Measurements from ENCODE around the gene ALDH16A1. TPM values are rescaled to one million over a fixed set of nuclear protein-coding genes. Genes with fewer than 3 reads are reported as not detected.

The ALDH16A1 gene
- total and polyA plus RNA-seq, 10 of the 15 experiments (the other 5 are each of a cell fraction or from before 2014, with no cell fraction given): 1.7 to 49.3 (median 18.1) TPM

- TF ChIP-seq ZNF687 (IDR thresholded peaks at IDR 0.05) (no peak), SIN3A (IDR thresholded peaks at IDR 0.05; ENCODE audit: low read depth, low read length) (peak; percentile 31; the same call in 1 of the 2 replicates), ZNF24 (IDR thresholded peaks at IDR 0.05) (no peak), FOXK2 (IDR thresholded peaks at IDR 0.05) (no peak), IRF4 (IDR thresholded peaks at IDR 0.05; ENCODE audit: low read depth, low read length) (no peak), CHD1 (IDR thresholded peaks at IDR 0.05; ENCODE audit: low read depth, low read length) (no peak), BCL11A (IDR thresholded peaks at IDR 0.05; ENCODE audit: low read depth, low read length) (no peak), RELA (IDR thresholded peaks at IDR 0.05; ENCODE audit: borderline replicate concordance, partially characterized antibody) (no peak), ZBTB11 (CRISPR knock-in tag; IDR thresholded peaks at IDR 0.05) (no peak), NR2C1 (IDR thresholded peaks at IDR 0.05) (no peak), DPF2 (IDR thresholded peaks at IDR 0.05) (no peak), ZNF274 (IDR thresholded peaks at IDR 0.05; ENCODE audit: insufficient read depth, insufficient read length) (no peak), CHD4 (IDR thresholded peaks at IDR 0.05) (no peak), E2F4 (IDR thresholded peaks at IDR 0.05; ENCODE audit: low read depth, low read length) (no peak), FOXM1 (IDR thresholded peaks at IDR 0.05; ENCODE audit: low read depth, low read length) (no peak), ZBED1 (IDR thresholded peaks at IDR 0.05; ENCODE audit: borderline replicate concordance) (no peak), IKZF2 (IDR thresholded peaks at IDR 0.05) (no peak), TBL1XR1 (IDR thresholded peaks at IDR 0.05; ENCODE audit: low read depth, low read length) (no peak), ZBTB33 (IDR thresholded peaks at IDR 0.05) (no peak), POU2F2 (IDR thresholded peaks at IDR 0.05; ENCODE audit: borderline replicate concordance, low read depth, low read length) (peak; percentile 59; the same call in 1 of the 3 replicates), BHLHE40 (IDR thresholded peaks at IDR 0.05; ENCODE audit: borderline replicate concordance in 1 of 2, low read depth in 2 of 2, low read length in 1 of 2) (peak; percentile 94 to 95), SMAD1 (IDR thresholded peaks at IDR 0.05; ENCODE audit: low read depth, partially characterized antibody) (no peak)
Observed at GRCh38 chr19:49497047-49497788, 44.2 kb downstream of the ALDH16A1 start (continued).

Measured in GM12878 (cell line).